K562 (cell line): ENCODE measurements around the gene BICDL1. TPM values are rescaled to one million over a fixed set of nuclear protein-coding genes. Genes with fewer than 3 reads are reported as not detected.
A peak's percentile ranks its signal among the peaks of the same experiment; 100 is the strongest.

Experiments used
- ARID1B ChIP-seq: fragments of 450-650 bp; IDR thresholded peaks from 2 replicates; pipeline ENCODE4 v1.6.1; 2016; ENCODE audit warnings: antibody characterized with exemption, mild to moderate bottlenecking, inconsistent platforms
- BCL6 ChIP-seq: fragments of 250-450 bp; sonication (Bioruptor Pico); IDR thresholded peaks from 2 replicates; pipeline ENCODE4 v1.4.0; 2020
- CAMTA2 ChIP-seq: fragments of 250-450 bp; sonication (Bioruptor Pico); conservative IDR thresholded peaks from 2 replicates; pipeline ENCODE4 v1.5.1; 2022
- FIP1L1 ChIP-seq: fragments of 200-400 bp; formaldehyde crosslinking; IDR thresholded peaks from 2 replicates; pipeline ENCODE4 v1.6.1; 2018; ENCODE audit warnings: mild to moderate bottlenecking, low read depth, low read length; ENCODE audit not compliant: poor library complexity, severe bottlenecking
- FOXJ2 ChIP-seq: fragments of 200-800 bp; sonication (Bioruptor generic); IDR thresholded peaks from 2 replicates; pipeline ENCODE4 v1.6.1; 2016; ENCODE audit warnings: missing genetic modification characterization, missing compliant biosample characterization
- GTF2E2 ChIP-seq: fragments of 200-800 bp; sonication (Bioruptor generic); IDR thresholded peaks from 2 replicates; pipeline ENCODE4 v1.6.1; 2016; ENCODE audit warnings: missing genetic modification characterization, missing compliant biosample characterization
- HMG20A ChIP-seq: fragments of 450-650 bp; formaldehyde crosslinking; conservative IDR thresholded peaks from 2 replicates; pipeline ENCODE4 v1.4.0; 2020; ENCODE audit warnings: mild to moderate bottlenecking, mixed read lengths
- KDM2B ChIP-seq: fragments of 250-450 bp; sonication (Bioruptor Pico); IDR thresholded peaks from 2 replicates; pipeline ENCODE4 v1.8.0; 2021; ENCODE audit warnings: mild to moderate bottlenecking, moderate library complexity
- MTA1 ChIP-seq: fragments of 450-650 bp; IDR thresholded peaks from 2 replicates; pipeline ENCODE4 v1.6.1; 2017; ENCODE audit warnings: borderline replicate concordance
- MTA3 ChIP-seq: fragments of 450-650 bp; formaldehyde crosslinking; IDR thresholded peaks from 2 replicates; pipeline ENCODE4 v1.6.1; 2017; ENCODE audit warnings: mild to moderate bottlenecking, borderline replicate concordance
- NEUROD1 ChIP-seq: fragments of 150-350 bp; IDR thresholded peaks from 2 replicates; pipeline ENCODE4 v1.6.1; 2014; ENCODE audit warnings: borderline replicate concordance, low read length, low read depth; ENCODE audit not compliant: partially characterized antibody
- NFXL1 ChIP-seq: fragments of 450-650 bp; formaldehyde crosslinking; IDR thresholded peaks from 2 replicates; pipeline ENCODE4 v1.4.0; 2021; ENCODE audit warnings: mild to moderate bottlenecking
- RBM25 ChIP-seq: fragments of 200-400 bp; formaldehyde crosslinking; IDR thresholded peaks from 2 replicates; pipeline ENCODE4 v1.6.1; 2018; ENCODE audit warnings: low read length, low read depth, moderate library complexity; ENCODE audit not compliant: severe bottlenecking
- XRCC5 ChIP-seq: fragments of 200-400 bp; formaldehyde crosslinking; IDR thresholded peaks from 2 replicates; pipeline ENCODE4 v1.6.1; 2017; ENCODE audit warnings: low read depth, mild to moderate bottlenecking, low read length
- ZBTB26 ChIP-seq: fragments of 450-650 bp; formaldehyde crosslinking; IDR thresholded peaks from 2 replicates; pipeline ENCODE4 v1.4.0; 2022; ENCODE audit warnings: missing genetic modification characterization
- ZNF143 ChIP-seq: sonication (generic); formaldehyde crosslinking; IDR thresholded peaks from 2 replicates; pipeline ENCODE4 v1.9.0; 2022; ENCODE audit warnings: mild to moderate bottlenecking, missing genetic modification reagents
- ZNF263 ChIP-seq: sonication (generic); formaldehyde crosslinking; IDR thresholded peaks from 2 replicates; pipeline ENCODE4 v1.8.0; 2022; ENCODE audit warnings: mild to moderate bottlenecking, missing genetic modification reagents, borderline replicate concordance
- ZNF274 ChIP-seq: IDR thresholded peaks from 2 replicates; pipeline ENCODE4 v1.6.1; 2011; ENCODE audit warnings: low read depth, mild to moderate bottlenecking, low read length, moderate library complexity, borderline replicate concordance
- polyA plus RNA-seq, 8 experiments: library from polyadenylated mRNA; depleted of rRNA in 4 of 8; stranded (reverse) in 5 of 8; unstranded in 3 of 8; fragments of >200 nt; fragmentation: Nextera tagmentation in 2 of 8; fragmentation: Illumina TruSeq in 1 of 8; extraction: Ambion mirVana in 2 of 8; extraction: Trizol in 1 of 8; gene quantifications; 2 replicates each; pipeline versions ENCODE4 v1.2.1 to v1.2.3, GENCODE V29; 2011 to 2014; ENCODE audit warnings: inconsistent platforms in 1 of 8, missing spikeins in 1 of 8
- total RNA-seq, 7 experiments: library from RNA; depleted of rRNA in 6 of 7; stranded (reverse); fragments of >200 nt in 6 of 7; fragmentation: Illumina TruSeq in 2 of 7; extraction: Trizol in 2 of 7; gene quantifications; 2 replicates each; pipeline versions ENCODE4 v1.2.1 to v1.2.3, GENCODE V29; 2011 to 2021; ENCODE audit warnings: low replicate concordance in 1 of 7
- TF ChIP-seq, protein P1 (sequence below): fragments of 450-650 bp; IDR thresholded peaks from 2 replicates; pipeline ENCODE4 v1.6.1; 2016; ENCODE audit warnings: missing biosample characterization, missing genetic modification characterization
- TF ChIP-seq, protein P2 (sequence below): sonication (generic); formaldehyde crosslinking; IDR thresholded peaks from 2 replicates; pipeline ENCODE4 v1.9.0; 2022; ENCODE audit warnings: mild to moderate bottlenecking, missing genetic modification reagents
- TF ChIP-seq, protein P3 (sequence below): fragments of 200-800 bp; sonication (Bioruptor generic); IDR thresholded peaks from 2 replicates; pipeline ENCODE4 v1.6.1; 2016; ENCODE audit warnings: missing genetic modification characterization, missing compliant biosample characterization

Gene BICDL1
- total and polyA plus RNA-seq, 9 of the 15 experiments (the other 6 are each of a cell fraction or from before 2014, with no cell fraction given) = 0.06 to 2.0 (median 0.58) TPM

DNA sequence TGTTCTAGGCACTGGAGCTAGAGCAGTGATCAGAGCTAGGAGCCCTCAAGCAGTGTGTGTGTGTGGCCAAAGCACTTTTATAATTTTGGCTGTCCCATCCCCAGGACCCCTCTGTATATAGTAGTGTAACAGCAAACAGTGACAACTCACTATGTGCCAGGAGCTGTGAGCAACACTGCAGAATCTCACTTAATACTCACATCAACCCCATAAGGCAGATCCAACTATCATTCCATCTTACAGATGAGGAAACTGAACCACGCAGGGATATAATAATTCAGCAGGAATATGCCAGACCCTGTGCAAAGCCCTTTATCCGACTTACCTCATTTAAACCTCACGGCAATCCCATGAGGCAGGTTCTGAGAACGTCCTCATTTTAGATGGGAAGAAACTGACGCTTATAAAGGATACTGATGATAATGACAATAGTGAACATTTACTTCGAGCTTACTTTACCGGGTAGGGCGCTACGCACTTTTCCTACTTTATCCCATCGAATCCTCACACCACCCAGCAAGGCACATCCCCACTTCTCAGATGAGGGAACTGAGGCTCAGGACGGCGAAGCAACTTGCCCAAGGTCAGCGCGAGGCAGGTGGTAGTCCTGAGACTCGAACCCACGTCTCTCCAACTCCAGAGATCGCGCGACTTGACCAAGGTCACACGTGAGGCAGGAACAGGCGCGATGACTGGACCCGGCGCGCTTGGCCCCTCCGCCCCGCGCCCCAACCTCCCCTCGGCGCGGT lies 126.8 kb downstream of the BICDL1 start (continued):
- TF ChIP-seq ZNF143 (CRISPR knock-in tag) (no peak), ZNF274 (no peak), FIP1L1 (no peak), RBM25 (peak; percentile 42), GTF2E2 (tag) (no peak), HMG20A (CRISPR knock-in tag) (no peak), MTA3 (0 out of 2 replicates have a peak, but pooled peaks have one; percentile 20), MTA1 (no peak), CAMTA2 (CRISPR knock-in tag) (no peak), ARID1B (no peak), NEUROD1 (no peak), NFXL1 (CRISPR knock-in tag) (no peak), BCL6 (CRISPR knock-in tag) (no peak), FOXJ2 (no peak), ZNF263 (CRISPR knock-in tag) (no peak), KDM2B (CRISPR knock-in tag) (0 out of 2 replicates have a peak, but pooled peaks have one; percentile 40), ZBTB26 (no peak), XRCC5 (no peak)
- TF ChIP-seq, protein P1, sequence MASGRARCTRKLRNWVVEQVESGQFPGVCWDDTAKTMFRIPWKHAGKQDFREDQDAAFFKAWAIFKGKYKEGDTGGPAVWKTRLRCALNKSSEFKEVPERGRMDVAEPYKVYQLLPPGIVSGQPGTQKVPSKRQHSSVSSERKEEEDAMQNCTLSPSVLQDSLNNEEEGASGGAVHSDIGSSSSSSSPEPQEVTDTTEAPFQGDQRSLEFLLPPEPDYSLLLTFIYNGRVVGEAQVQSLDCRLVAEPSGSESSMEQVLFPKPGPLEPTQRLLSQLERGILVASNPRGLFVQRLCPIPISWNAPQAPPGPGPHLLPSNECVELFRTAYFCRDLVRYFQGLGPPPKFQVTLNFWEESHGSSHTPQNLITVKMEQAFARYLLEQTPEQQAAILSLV = no peak
- TF ChIP-seq, protein P2, sequence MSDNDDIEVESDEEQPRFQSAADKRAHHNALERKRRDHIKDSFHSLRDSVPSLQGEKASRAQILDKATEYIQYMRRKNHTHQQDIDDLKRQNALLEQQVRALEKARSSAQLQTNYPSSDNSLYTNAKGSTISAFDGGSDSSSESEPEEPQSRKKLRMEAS (CRISPR knock-in tag) = peak; percentile 67
- TF ChIP-seq, protein P3, sequence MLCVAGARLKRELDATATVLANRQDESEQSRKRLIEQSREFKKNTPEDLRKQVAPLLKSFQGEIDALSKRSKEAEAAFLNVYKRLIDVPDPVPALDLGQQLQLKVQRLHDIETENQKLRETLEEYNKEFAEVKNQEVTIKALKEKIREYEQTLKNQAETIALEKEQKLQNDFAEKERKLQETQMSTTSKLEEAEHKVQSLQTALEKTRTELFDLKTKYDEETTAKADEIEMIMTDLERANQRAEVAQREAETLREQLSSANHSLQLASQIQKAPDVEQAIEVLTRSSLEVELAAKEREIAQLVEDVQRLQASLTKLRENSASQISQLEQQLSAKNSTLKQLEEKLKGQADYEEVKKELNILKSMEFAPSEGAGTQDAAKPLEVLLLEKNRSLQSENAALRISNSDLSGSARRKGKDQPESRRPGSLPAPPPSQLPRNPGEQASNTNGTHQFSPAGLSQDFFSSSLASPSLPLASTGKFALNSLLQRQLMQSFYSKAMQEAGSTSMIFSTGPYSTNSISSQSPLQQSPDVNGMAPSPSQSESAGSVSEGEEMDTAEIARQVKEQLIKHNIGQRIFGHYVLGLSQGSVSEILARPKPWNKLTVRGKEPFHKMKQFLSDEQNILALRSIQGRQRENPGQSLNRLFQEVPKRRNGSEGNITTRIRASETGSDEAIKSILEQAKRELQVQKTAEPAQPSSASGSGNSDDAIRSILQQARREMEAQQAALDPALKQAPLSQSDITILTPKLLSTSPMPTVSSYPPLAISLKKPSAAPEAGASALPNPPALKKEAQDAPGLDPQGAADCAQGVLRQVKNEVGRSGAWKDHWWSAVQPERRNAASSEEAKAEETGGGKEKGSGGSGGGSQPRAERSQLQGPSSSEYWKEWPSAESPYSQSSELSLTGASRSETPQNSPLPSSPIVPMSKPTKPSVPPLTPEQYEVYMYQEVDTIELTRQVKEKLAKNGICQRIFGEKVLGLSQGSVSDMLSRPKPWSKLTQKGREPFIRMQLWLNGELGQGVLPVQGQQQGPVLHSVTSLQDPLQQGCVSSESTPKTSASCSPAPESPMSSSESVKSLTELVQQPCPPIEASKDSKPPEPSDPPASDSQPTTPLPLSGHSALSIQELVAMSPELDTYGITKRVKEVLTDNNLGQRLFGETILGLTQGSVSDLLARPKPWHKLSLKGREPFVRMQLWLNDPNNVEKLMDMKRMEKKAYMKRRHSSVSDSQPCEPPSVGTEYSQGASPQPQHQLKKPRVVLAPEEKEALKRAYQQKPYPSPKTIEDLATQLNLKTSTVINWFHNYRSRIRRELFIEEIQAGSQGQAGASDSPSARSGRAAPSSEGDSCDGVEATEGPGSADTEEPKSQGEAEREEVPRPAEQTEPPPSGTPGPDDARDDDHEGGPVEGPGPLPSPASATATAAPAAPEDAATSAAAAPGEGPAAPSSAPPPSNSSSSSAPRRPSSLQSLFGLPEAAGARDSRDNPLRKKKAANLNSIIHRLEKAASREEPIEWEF (CRISPR knock-in tag) = no peak
